Thyroid gland (tissue), 4 donors: Measurements from ENCODE around the gene STAU1. TPM values are rescaled to one million over a fixed set of nuclear protein-coding genes. Genes with fewer than 3 reads are reported as not detected.

Experiments used
- DNase-seq, 2 donors: peaks; one replicate each; pipeline ENCODE4 v3.0.0-alpha.2; 2019
- H3K27ac ChIP-seq, 3 donors: fragments of 200-600 bp; sonication (generic); 1 replicate in 2 of 3; 2 replicates in 1 of 3; pipeline ENCODE4 v1.5.1; 2016 to 2019; ENCODE audit warnings: mild to moderate bottlenecking in 1 of 3, moderate library complexity in 1 of 3
- H3K27me3 ChIP-seq: fragments of 200-600 bp; sonication (generic); one replicate; pipeline ENCODE4 v1.5.1; 2019
- H3K36me3 ChIP-seq, 2 donors: fragments of 200-600 bp; sonication (generic); one replicate each; pipeline ENCODE4 v1.5.1; 2016 to 2019
- H3K4me1 ChIP-seq, 2 donors: fragments of 200-600 bp; sonication (generic); one replicate each; pipeline ENCODE4 v1.5.1; 2017 to 2019
- H3K4me3 ChIP-seq, 3 donors: fragments of 200-600 bp; sonication (generic); replicated peaks in 1 of 3; 1 replicate in 2 of 3; 2 replicates in 1 of 3; pipeline ENCODE4 v1.5.1; 2016; ENCODE audit warnings: mild to moderate bottlenecking in 1 of 3
- H3K9me3 ChIP-seq: fragments of 200-600 bp; sonication (generic); one replicate; pipeline ENCODE4 v1.5.1; 2017
- POLR2A ChIP-seq, 2 donors: fragments of 450-650 bp; IDR thresholded peaks; one replicate each; pipeline ENCODE4 v1.6.1; 2017; ENCODE audit warnings: antibody characterized with exemption in 2 of 2, mild to moderate bottlenecking in 2 of 2, moderate library complexity in 1 of 2
- WGBS, 2 donors: methylation state at CpG; one replicate each; pipeline ENCODE4 v1.1.5; 2017; 5-methylcytosine and 5-hydroxymethylcytosine counted together
- intact Hi-C: fragments of 100-400 bp; cut with DNase I; formaldehyde crosslinking; loops from one replicate; pipeline ENCODE4 v1.15.1; 2023
- total RNA-seq, 4 donors: library from RNA; depleted of rRNA; stranded (reverse); fragments of >200 nt; gene quantifications; one replicate each; pipeline ENCODE4 v1.2.3, GENCODE V29; 2016
- TF ChIP-seq, protein P1 (sequence below), 6 experiments: fragments of 200-600 bp in 3 of 6; fragments of 450-650 bp in 3 of 6; sonication (generic) in 3 of 6; IDR thresholded peaks; one replicate each; pipeline ENCODE4 v1.5.1; 2016 to 2019; ENCODE audit warnings: antibody characterized with exemption in 6 of 6, mild to moderate bottlenecking in 2 of 6, inconsistent platforms in 1 of 6, moderate library complexity in 1 of 6

The STAU1 gene
- total RNA-seq, 4 donors from 2014 or later = 154 to 231 (median 167) TPM

DNA sequence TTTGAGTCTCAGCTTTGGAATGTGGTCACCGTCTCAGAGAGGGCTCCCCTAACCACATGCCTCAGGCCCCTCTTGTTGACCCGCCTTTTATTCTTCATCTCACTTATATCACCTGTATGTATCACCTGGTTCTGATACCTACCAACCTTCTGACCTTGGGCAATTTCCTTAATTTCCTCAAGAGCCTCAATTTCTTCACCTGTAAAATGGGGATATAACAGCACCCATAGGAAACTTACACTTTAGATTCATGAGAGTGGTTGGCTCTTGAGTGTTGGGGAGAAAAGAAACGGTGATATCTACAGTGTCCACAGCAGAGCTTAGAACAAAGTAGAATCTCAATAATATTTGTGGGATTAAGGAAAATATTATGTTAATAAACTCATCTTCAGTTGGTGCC, 27.1 kb upstream of the STAU1 start:
- Histone ChIP-seq H3K4me3 (no peak overlapping the region), H3K27ac (no peak overlapping the region), H3K27me3 (no peaks in the 10 kb centered on the region), H3K36me3 (no peaks in the 10 kb centered on the region), H3K4me1 (peaks cover 9 to 21% of the 10 kb centered on the region in 2 donors), H3K9me3 (no peaks in the 10 kb centered on the region)
- intact Hi-C loops = loop anchor here (2.0 to 5.0 kb wide), 2 partner anchors 26 to 83 kb away; partner anchors contain the start of gene STAU1
- DNase-seq = no peak
- no peak for TF ChIP-seq POLR2A (IDR thresholded peaks at IDR 0.05)
- TF ChIP-seq, protein P1, sequence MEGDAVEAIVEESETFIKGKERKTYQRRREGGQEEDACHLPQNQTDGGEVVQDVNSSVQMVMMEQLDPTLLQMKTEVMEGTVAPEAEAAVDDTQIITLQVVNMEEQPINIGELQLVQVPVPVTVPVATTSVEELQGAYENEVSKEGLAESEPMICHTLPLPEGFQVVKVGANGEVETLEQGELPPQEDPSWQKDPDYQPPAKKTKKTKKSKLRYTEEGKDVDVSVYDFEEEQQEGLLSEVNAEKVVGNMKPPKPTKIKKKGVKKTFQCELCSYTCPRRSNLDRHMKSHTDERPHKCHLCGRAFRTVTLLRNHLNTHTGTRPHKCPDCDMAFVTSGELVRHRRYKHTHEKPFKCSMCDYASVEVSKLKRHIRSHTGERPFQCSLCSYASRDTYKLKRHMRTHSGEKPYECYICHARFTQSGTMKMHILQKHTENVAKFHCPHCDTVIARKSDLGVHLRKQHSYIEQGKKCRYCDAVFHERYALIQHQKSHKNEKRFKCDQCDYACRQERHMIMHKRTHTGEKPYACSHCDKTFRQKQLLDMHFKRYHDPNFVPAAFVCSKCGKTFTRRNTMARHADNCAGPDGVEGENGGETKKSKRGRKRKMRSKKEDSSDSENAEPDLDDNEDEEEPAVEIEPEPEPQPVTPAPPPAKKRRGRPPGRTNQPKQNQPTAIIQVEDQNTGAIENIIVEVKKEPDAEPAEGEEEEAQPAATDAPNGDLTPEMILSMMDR (IDR thresholded peaks at IDR 0.05) = no peak
- WGBS, 2 donors = 89 to 96% methylated on average over 3 of the region's 3 CpGs

DNA sequence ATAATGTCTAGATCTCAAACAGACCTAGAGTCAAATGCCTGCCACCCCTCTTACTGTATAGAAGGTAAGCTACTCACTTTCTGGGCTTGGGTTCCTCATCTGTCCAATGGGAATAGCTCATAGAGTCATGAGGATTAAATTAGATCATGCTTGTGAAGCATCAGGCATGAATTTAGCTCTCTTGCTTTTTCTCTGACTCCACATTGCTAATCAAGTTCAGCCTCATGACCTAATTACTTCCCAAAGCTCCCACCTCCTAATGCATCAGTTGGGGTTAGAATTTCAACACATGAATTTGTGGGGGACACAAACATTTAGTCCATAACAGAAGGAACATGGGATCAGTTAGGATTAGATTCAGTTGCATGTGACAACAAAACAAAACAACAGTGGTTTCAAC, 26.4 kb upstream of the STAU1 start:
- TF ChIP-seq, protein P1 (IDR thresholded peaks at IDR 0.05) = no peak
- TF ChIP-seq POLR2A (IDR thresholded peaks at IDR 0.05) = no peak
- intact Hi-C loops = loop anchor here (2.0 kb wide), 1 partner anchor 26 kb away; the partner anchor contains the start of gene STAU1

DNA sequence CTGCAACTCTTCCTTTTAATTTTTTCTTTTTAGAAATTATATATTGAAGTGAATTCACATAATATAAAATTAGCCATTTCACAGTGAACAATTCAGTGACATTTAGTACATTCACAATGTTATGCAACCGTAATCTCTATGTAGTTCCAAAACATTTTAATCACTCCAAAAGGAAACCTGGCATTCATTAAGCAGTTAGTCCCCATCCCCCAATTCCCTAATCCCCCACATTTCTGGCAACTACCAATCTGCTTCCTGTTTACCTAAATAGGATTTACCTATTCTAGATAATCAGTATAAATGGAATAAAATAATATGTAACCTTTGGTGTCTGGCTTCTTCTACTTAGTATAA, 22.6 kb upstream of the STAU1 start:
- TF ChIP-seq POLR2A (IDR thresholded peaks at IDR 0.05) = no peak
- TF ChIP-seq, protein P1 (IDR thresholded peaks at IDR 0.05) = no peak
- intact Hi-C loops = no loop called here
- Histone ChIP-seq H3K27me3 (no peaks in the 10 kb centered on the region), H3K4me1 (peaks cover 0 to 9% of the 10 kb centered on the region in 2 donors), H3K27ac (no peak overlapping the region), H3K36me3 (no peaks in the 10 kb centered on the region), H3K9me3 (no peaks in the 10 kb centered on the region), H3K4me3 (no peak overlapping the region)
- WGBS, 2 donors = 70 to 80% methylated on average over 1 of the region's 1 CpG
- DNase-seq = no peak

More for the DNA sequence above, 26.4 kb upstream of the STAU1 start:
- H3K4me1 ChIP-seq = peaks cover 7 to 18% of the 10 kb centered on the region in 2 donors
- H3K27me3 ChIP-seq = no peaks in the 10 kb centered on the region
- H3K36me3 ChIP-seq = no peaks in the 10 kb centered on the region
- H3K9me3 ChIP-seq = no peaks in the 10 kb centered on the region
- no peak overlapping the region for H3K4me3 ChIP-seq
- no peak overlapping the region for H3K27ac ChIP-seq
- DNase-seq = no peak

DNA sequence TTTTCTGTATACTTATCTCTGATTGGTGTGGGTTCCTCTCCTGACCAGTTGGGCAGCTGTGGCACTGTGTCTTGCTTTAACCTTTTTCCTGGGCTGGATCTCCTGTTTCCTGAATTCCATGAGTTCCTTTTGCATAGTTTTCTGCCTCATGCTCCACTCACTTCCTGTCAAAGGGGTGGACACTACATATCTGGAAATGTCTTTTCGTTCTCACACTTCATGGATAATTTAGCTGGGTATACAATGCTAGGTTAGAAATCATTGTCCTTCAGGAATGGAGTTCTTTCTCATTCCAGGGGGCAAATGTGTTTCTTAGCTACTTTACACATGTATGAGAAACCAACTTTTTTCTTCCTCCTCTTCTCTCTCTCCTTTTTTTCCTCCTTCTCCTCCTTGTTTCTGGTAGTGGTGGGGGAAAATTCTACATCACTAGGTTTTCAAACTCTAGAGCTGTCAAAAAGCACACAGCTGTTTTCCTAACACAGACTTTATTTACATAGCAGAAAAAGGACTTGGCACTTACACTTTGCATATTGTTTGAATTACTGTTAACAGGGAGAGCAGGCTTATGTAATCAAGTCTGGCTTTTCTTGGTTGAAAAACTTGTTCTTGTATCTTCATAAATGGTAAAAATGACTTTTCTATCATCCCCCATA, 22.1 kb upstream of the STAU1 start:
- H3K36me3 ChIP-seq = no peaks in the 10 kb centered on the region
- no peaks in the 10 kb centered on the region for H3K27me3 ChIP-seq
- no peak overlapping the region for H3K4me3 ChIP-seq
- H3K4me1 ChIP-seq = peaks cover 0 to 9% of the 10 kb centered on the region in 2 donors
- intact Hi-C loops = no loop called here
- H3K27ac ChIP-seq = no peak overlapping the region
- 84 to 88% methylated on average over 1 of the region's 1 CpG for WGBS, 2 donors
- TF ChIP-seq, protein P1 (IDR thresholded peaks at IDR 0.05) = no peak
- no peak for TF ChIP-seq POLR2A (IDR thresholded peaks at IDR 0.05)
- no peaks in the 10 kb centered on the region for H3K9me3 ChIP-seq
- DNase-seq = no peak

DNA sequence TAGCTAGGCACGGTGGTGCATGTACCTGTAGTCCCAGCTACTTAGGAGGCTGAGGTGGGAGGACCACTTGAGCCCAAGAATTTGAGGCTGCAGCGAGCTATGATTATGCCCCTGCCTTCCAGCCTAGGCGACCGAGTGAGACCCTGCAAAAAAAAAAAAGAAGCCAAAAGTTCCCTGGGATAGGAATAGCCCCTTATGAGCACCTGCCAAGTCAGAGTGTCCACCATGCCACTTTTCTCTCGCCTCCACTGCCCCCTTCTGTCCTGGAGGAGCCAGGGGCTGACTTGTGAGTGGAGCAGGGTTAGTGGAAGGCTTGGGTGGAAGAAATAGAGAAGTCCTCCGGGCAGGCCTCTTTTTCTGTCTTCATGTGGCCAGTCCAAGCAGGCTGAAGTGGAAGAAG, 18.9 kb upstream of the STAU1 start:
- 89 to 91% methylated on average over 6 of the region's 6 CpGs for WGBS, 2 donors

More for the DNA sequence above, 18.9 kb upstream of the STAU1 start:
- Histone ChIP-seq H3K4me3 (no peak overlapping the region), H3K4me1 (peaks cover 0 to 7% of the 10 kb centered on the region in 2 donors), H3K36me3 (no peaks in the 10 kb centered on the region), H3K27ac (no peak overlapping the region), H3K27me3 (no peaks in the 10 kb centered on the region), H3K9me3 (no peaks in the 10 kb centered on the region)
- intact Hi-C loops = loop anchor here (5.0 kb wide), 1 partner anchor 60 kb away; no protein-coding TSS in a partner anchor
- no peak for DNase-seq
- no peak for TF ChIP-seq POLR2A (IDR thresholded peaks at IDR 0.05)
